ENCODE results near the gene VSTM1.

Gene VSTM1

DNA sequence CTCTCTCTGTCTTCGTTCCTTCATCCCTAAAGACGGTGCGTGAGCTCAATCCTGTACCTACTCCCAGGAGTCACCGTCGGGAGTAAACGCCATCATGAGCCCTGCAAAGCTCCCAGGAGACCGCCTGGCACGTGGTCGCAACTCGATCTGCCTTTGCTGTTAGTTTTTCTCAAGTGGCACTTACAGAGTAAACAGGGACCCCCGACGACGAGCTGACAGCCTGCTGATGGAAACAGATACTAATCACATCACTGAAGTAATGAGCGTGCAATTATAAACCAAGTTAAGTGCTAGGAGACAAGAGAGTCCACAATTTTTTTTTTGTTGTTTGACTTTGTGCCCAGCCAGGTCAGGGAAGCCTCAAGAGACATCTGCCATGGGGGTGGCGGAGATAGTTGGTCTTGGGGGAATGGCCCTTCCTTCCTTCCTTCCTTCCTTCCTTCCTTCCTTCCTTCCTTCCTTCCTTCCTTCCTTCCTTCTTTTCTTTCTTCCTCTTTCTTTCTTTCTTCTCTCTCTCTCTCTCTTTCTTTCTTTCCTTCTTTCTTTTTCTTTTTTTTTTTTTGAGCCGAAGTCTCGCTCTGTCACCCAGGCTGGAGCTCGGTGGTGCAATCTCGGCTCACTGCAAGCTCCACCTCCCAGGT, 48.7 kb downstream of the VSTM1 start:
- 77 to 80% methylated on average over 19 of the region's 19 CpGs for WGBS, 2 experiments
- no peaks in the 10 kb centered on the region for H3K27me3 ChIP-seq (ENCODE audit: control insufficient read depth, insufficient read depth, low read length, poor library complexity, severe bottlenecking)
- peaks cover 4% of the 10 kb centered on the region for H3K4me1 ChIP-seq (ENCODE audit: control insufficient read depth, insufficient read depth, low read length)
- no peaks in the 10 kb centered on the region for H3K9me3 ChIP-seq (ENCODE audit: control insufficient read depth, low read length)
- no peak overlapping the region for H3K4me3 ChIP-seq (ENCODE audit: insufficient read depth, low read depth, low read length)
- H3K27ac ChIP-seq (ENCODE audit: insufficient read depth, low read depth, low read length, poor library complexity, severe bottlenecking) = no peak overlapping the region
- no peaks in the 10 kb centered on the region for H3K36me3 ChIP-seq (ENCODE audit: control insufficient read depth, insufficient read depth, low read length)

DNA sequence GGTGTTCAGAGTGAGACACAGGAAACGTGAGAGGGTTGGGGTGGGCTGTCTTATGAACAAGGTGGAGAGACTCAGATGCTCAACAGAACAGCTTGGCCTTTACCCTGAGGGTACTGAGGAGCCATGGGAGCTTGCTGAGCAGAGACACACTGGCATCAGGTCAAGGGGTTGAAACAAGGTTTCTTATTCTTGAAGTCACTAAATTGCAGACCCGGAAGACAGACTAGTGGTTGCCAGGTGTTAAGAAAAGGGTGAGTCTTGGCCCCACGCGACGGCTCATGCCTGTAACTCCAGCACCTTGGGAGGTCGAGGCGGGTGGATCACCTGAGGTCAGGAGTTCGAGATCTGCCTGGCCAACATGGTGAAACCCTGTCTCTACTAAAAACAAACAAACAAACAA, 49.8 kb downstream of the VSTM1 start:
- no peaks in the 10 kb centered on the region for H3K27me3 ChIP-seq (ENCODE audit: control insufficient read depth, insufficient read depth, low read length, poor library complexity, severe bottlenecking)
- no peak overlapping the region for H3K27ac ChIP-seq (ENCODE audit: insufficient read depth, low read depth, low read length, poor library complexity, severe bottlenecking)
- H3K4me3 ChIP-seq (ENCODE audit: insufficient read depth, low read depth, low read length) = no peak overlapping the region
- H3K9me3 ChIP-seq (ENCODE audit: control insufficient read depth, low read length) = no peaks in the 10 kb centered on the region
- H3K4me1 ChIP-seq (ENCODE audit: control insufficient read depth, insufficient read depth, low read length) = peaks cover 4% of the 10 kb centered on the region
- H3K36me3 ChIP-seq (ENCODE audit: control insufficient read depth, insufficient read depth, low read length) = no peaks in the 10 kb centered on the region
- 88 to 95% methylated on average over 8 of the region's 8 CpGs for WGBS, 2 experiments

DNA sequence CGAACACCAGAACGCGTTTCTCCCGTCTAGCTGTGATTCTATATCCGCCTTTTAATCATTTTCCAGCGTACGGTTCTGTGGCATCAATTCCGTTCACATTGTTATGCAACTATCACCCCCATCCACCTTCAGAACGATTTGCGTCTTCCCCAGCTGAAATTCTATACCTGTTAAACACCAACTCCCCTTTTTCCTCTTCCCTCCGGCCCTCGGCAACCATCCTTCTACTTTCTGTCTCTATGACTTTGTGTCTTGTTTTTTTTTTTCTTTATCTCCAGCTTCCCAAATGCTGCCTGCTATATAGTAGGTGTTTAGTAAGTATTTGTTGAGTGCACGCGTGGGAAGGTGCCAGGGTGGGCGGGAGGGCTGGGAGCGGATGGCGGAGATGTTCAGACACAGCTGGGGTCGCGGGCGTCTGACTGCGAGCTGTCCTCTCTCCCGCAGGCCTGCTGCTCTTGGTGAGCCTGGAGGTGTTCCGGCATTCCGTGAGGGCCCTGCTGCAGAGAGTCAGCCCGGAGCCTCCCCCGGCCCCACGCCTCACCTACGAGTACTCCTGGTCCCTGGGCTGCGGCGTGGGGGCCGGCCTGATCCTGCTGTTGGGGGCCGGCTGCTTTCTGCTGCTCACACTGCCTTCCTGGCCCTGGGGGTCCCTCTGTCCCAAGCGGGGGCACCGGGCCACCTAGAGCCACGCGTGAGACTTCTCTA, 52.0 kb downstream of the VSTM1 start:
- no peaks in the 10 kb centered on the region for H3K9me3 ChIP-seq (ENCODE audit: control insufficient read depth, low read length)
- no peak overlapping the region for H3K4me3 ChIP-seq (ENCODE audit: insufficient read depth, low read depth, low read length)
- H3K27ac ChIP-seq (ENCODE audit: insufficient read depth, low read depth, low read length, poor library complexity, severe bottlenecking) = no peak overlapping the region
- peaks cover 4% of the 10 kb centered on the region for H3K4me1 ChIP-seq (ENCODE audit: control insufficient read depth, insufficient read depth, low read length)
- H3K36me3 ChIP-seq (ENCODE audit: control insufficient read depth, insufficient read depth, low read length) = no peaks in the 10 kb centered on the region
- 52 to 55% methylated on average over 36 of the region's 36 CpGs for WGBS, 2 experiments
- H3K27me3 ChIP-seq (ENCODE audit: control insufficient read depth, insufficient read depth, low read length, poor library complexity, severe bottlenecking) = no peaks in the 10 kb centered on the region

DNA sequence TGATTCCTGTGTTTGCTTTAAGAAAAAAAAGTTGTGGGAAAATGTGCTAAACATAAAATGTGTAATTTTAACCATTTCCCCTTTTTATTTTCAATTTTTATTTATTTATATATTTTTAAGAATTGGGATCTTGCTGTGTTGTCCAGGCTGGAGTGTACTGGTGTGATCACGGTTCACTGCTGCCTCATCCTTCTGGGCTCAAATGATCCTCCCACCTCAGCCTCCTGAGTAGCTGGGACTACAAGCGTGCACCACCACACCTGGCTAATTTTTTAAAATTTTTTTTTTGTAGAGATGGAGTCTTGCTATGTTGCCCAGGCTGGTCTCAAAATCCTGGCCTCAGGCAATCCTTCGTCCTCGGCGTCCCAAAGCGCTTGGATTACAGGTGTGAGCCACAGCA, 53.2 kb downstream of the VSTM1 start:
- 91 to 94% methylated on average over 6 of the region's 6 CpGs for WGBS, 2 experiments
- Histone ChIP-seq H3K36me3 (ENCODE audit: control insufficient read depth, insufficient read depth, low read length) (no peaks in the 10 kb centered on the region), H3K9me3 (ENCODE audit: control insufficient read depth, low read length) (no peaks in the 10 kb centered on the region), H3K4me1 (ENCODE audit: control insufficient read depth, insufficient read depth, low read length) (peaks cover 4% of the 10 kb centered on the region), H3K4me3 (ENCODE audit: insufficient read depth, low read depth, low read length) (no peak overlapping the region), H3K27me3 (ENCODE audit: control insufficient read depth, insufficient read depth, low read length, poor library complexity, severe bottlenecking) (no peaks in the 10 kb centered on the region), H3K27ac (ENCODE audit: insufficient read depth, low read depth, low read length, poor library complexity, severe bottlenecking) (no peak overlapping the region)

DNA sequence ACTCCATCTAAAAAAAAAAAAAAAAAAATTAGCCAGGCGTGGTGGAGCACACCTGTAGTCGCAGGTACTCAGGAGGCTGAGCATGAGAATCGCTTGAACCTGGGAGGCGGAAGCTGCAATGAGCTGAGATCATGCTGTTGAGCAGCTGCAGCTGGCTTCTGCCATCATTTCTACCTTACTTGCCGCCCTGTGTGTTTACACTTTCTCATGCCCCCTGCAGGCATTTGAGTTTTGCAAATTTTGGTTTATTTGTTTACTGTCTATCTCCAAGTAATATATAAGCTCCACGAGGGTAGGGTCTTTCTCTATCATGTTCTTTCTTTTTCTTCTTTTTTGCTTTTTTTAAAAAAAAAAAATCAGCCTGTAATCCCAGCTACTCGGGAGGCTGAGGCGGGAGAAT, 54.3 kb downstream of the VSTM1 start:
- H3K4me3 ChIP-seq (ENCODE audit: insufficient read depth, low read depth, low read length) = no peak overlapping the region
- no peaks in the 10 kb centered on the region for H3K36me3 ChIP-seq (ENCODE audit: control insufficient read depth, insufficient read depth, low read length)
- H3K27me3 ChIP-seq (ENCODE audit: control insufficient read depth, insufficient read depth, low read length, poor library complexity, severe bottlenecking) = no peaks in the 10 kb centered on the region
- peaks cover 4% of the 10 kb centered on the region for H3K4me1 ChIP-seq (ENCODE audit: control insufficient read depth, insufficient read depth, low read length)
- H3K27ac ChIP-seq (ENCODE audit: insufficient read depth, low read depth, low read length, poor library complexity, severe bottlenecking) = no peak overlapping the region
- WGBS, 2 experiments = 91 to 94% methylated on average over 8 of the region's 8 CpGs
- no peaks in the 10 kb centered on the region for H3K9me3 ChIP-seq (ENCODE audit: control insufficient read depth, low read length)

DNA sequence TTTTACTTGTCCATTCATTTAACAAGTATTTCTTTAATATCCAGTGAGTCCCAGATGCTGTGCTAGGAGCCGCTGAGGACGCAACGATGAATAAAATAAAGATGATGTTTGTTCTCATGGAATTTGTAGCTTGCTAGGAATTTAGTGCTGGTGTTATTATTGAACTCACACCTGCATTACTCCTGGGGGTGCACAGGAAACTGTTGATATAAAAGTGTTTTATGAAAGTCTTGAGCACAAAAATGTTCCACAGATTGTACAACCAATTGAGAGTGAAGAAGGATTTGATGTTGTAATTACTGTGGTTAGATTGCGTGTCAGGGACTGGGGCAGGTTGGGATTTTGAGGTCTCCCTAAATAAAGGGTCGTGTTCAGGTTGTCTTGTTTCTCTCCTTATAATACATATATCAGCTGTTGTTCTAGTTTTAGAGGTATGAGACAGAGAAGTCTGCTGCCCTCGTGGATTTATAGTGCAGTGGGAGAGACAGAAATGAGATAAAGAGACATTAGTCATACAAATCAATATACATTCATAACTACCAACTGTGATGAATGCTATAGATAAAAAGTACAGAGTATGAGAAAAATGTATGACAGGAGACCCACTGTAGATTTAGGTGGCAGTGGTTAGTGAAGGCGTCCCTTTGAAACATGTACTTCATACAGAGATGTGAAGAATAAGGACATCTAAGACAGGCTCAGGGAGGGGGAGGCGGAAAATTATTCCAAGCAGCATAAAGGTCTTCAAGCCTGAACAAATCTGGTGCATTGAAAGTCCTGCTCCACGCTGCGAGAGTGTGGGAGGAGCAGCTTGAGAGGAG, 61.0 kb downstream of the VSTM1 start:
- Histone ChIP-seq H3K9me3 (ENCODE audit: control insufficient read depth, low read length) (no peaks in the 10 kb centered on the region), H3K4me3 (ENCODE audit: insufficient read depth, low read depth, low read length) (no peak overlapping the region), H3K36me3 (ENCODE audit: control insufficient read depth, insufficient read depth, low read length) (no peaks in the 10 kb centered on the region), H3K27me3 (ENCODE audit: control insufficient read depth, insufficient read depth, low read length, poor library complexity, severe bottlenecking) (peaks cover 22% of the 10 kb centered on the region), H3K27ac (ENCODE audit: insufficient read depth, low read depth, low read length, poor library complexity, severe bottlenecking) (no peak overlapping the region), H3K4me1 (ENCODE audit: control insufficient read depth, insufficient read depth, low read length) (no peaks in the 10 kb centered on the region)
- 89 to 92% methylated on average over 8 of the region's 10 CpGs for WGBS, 2 experiments

DNA sequence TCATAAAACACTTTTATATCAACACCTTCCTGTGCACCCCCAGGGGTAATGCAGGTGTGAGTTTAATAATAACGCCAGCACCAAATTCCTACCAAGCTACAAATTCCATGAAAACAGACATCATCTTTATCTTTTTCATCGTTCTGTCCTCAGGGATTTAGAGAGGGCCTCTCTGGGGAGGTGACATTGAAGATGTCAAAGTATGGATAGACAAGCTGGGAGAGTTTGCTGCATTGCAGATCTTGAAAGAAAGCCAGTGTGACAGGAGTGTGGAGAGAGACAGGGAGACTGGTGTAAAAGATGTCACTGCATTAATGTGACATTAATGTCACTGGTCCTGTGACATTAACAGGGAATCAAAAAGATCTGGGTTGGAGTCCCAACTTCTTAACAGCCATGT, 62.2 kb downstream of the VSTM1 start:
- no peaks in the 10 kb centered on the region for H3K36me3 ChIP-seq (ENCODE audit: control insufficient read depth, insufficient read depth, low read length)
- H3K4me3 ChIP-seq (ENCODE audit: insufficient read depth, low read depth, low read length) = no peak overlapping the region
- H3K27me3 ChIP-seq (ENCODE audit: control insufficient read depth, insufficient read depth, low read length, poor library complexity, severe bottlenecking) = peaks cover 27% of the 10 kb centered on the region
- WGBS, 2 experiments = 85 to 100% methylated on average over 2 of the region's 2 CpGs
- no peaks in the 10 kb centered on the region for H3K4me1 ChIP-seq (ENCODE audit: control insufficient read depth, insufficient read depth, low read length)
- H3K9me3 ChIP-seq (ENCODE audit: control insufficient read depth, low read length) = no peaks in the 10 kb centered on the region
- H3K27ac ChIP-seq (ENCODE audit: insufficient read depth, low read depth, low read length, poor library complexity, severe bottlenecking) = no peak overlapping the region

DNA sequence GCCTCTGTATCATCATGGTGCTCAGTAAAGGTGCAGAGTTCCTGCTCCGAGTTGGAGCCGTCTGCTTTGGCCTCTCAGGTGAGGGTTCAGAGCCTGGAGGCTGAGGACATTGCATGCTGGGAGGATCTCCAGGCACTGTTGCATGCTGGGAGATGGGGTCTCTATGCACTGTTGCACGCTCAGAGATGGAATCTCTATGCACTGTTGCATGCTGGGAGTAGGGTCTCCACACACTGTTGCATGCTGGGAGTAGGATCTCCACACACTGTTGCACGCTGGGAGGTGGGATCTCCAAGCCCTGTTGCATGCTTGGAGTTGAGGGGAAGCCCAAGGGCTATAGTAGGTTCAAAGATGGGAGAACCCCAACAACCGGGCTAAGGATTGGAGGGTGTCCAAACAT, 64.0 kb downstream of the VSTM1 start:
- H3K36me3 ChIP-seq (ENCODE audit: control insufficient read depth, insufficient read depth, low read length) = no peaks in the 10 kb centered on the region
- no peak overlapping the region for H3K27ac ChIP-seq (ENCODE audit: insufficient read depth, low read depth, low read length, poor library complexity, severe bottlenecking)
- 91 to 95% methylated on average over 5 of the region's 5 CpGs for WGBS, 2 experiments
- H3K4me3 ChIP-seq (ENCODE audit: insufficient read depth, low read depth, low read length) = no peak overlapping the region
- no peaks in the 10 kb centered on the region for H3K4me1 ChIP-seq (ENCODE audit: control insufficient read depth, insufficient read depth, low read length)
- no peaks in the 10 kb centered on the region for H3K9me3 ChIP-seq (ENCODE audit: control insufficient read depth, low read length)
- H3K27me3 ChIP-seq (ENCODE audit: control insufficient read depth, insufficient read depth, low read length, poor library complexity, severe bottlenecking) = peaks cover 33% of the 10 kb centered on the region

DNA sequence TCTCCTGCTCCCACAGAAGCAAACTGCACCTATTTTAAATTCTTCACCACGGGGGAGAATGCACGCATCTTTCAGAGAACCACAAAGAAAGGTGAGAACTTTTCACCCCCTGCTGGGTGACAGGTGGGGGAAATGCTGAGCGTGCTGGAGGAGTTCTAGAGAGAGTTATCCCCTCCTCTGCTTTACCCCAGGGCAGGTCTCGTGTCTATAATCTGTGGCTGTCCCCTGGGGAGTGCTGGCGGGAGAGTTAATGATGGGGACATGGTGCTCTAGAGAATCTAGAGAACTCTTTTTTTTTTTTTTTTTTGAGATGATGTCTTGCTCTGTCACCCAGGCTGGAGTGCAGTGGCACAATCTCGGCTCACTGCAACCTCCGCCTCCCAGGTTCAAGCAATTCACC, 65.5 kb downstream of the VSTM1 start:
- peaks cover 48% of the 10 kb centered on the region for H3K27me3 ChIP-seq (ENCODE audit: control insufficient read depth, insufficient read depth, low read length, poor library complexity, severe bottlenecking)
- WGBS, 2 experiments = 67 to 71% methylated on average over 7 of the region's 7 CpGs
- H3K36me3 ChIP-seq (ENCODE audit: control insufficient read depth, insufficient read depth, low read length) = no peaks in the 10 kb centered on the region
- H3K4me3 ChIP-seq (ENCODE audit: insufficient read depth, low read depth, low read length) = no peak overlapping the region
- no peaks in the 10 kb centered on the region for H3K4me1 ChIP-seq (ENCODE audit: control insufficient read depth, insufficient read depth, low read length)
- no peaks in the 10 kb centered on the region for H3K9me3 ChIP-seq (ENCODE audit: control insufficient read depth, low read length)
- H3K27ac ChIP-seq (ENCODE audit: insufficient read depth, low read depth, low read length, poor library complexity, severe bottlenecking) = no peak overlapping the region

DNA sequence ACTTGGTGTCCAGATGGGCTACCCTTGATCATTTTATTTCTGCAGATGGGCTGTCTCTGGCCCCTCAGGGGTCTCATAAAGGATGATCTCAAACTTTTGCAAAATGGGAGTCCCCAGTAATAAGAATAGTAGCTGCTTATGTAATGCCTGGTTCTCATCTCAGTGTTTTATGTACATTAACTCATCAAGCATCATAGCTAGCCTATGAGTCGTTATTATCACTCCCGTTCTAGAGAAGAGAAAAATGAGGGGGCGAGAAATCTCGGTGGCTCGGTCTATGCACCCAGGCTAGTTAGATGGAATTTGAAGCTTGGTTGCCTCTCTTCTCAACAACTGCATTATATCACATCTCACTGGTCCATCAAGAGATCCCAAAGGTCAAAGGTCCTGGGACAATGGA, 68.9 kb downstream of the VSTM1 start:
- Histone ChIP-seq H3K36me3 (ENCODE audit: control insufficient read depth, insufficient read depth, low read length) (no peaks in the 10 kb centered on the region), H3K27me3 (ENCODE audit: control insufficient read depth, insufficient read depth, low read length, poor library complexity, severe bottlenecking) (peaks cover 60% of the 10 kb centered on the region), H3K4me1 (ENCODE audit: control insufficient read depth, insufficient read depth, low read length) (no peaks in the 10 kb centered on the region), H3K4me3 (ENCODE audit: insufficient read depth, low read depth, low read length) (no peak overlapping the region), H3K9me3 (ENCODE audit: control insufficient read depth, low read length) (no peaks in the 10 kb centered on the region), H3K27ac (ENCODE audit: insufficient read depth, low read depth, low read length, poor library complexity, severe bottlenecking) (no peak overlapping the region)
- 88 to 92% methylated on average over 5 of the region's 5 CpGs for WGBS, 2 experiments

Data from ectodermal cell (in vitro differentiated cells).